Upper lobe of left lung (tissue), 6 donors: ENCODE results near the gene SHOC2. TPM values are rescaled to one million over a fixed set of nuclear protein-coding genes. Genes with fewer than 3 reads are reported as not detected.

Source experiments
- ATAC-seq, 2 donors: fragments of 200-7000 bp; cut with Tn5 transposase; one replicate each; pipeline ENCODE4 v1.9.1; 2022; ENCODE audit warnings: mild to moderate bottlenecking in 2 of 2, moderate library complexity in 2 of 2; ENCODE audit not compliant: low FRiP score in 2 of 2
- DNase-seq, 2 donors: peaks; one replicate each; pipeline ENCODE4 v3.0.0-alpha.2; 2019 to 2020
- H3K27ac ChIP-seq, 4 donors: fragments of 200-600 bp; sonication (generic); one replicate each; pipeline ENCODE4 v1.5.1; 2016 to 2019
- H3K27me3 ChIP-seq, 4 donors: fragments of 200-600 bp; sonication (generic); one replicate each; pipeline ENCODE4 v1.5.1; 2017 to 2019
- H3K36me3 ChIP-seq, 4 donors: fragments of 200-600 bp; sonication (generic); one replicate each; pipeline ENCODE4 v1.5.1; 2016 to 2019
- H3K4me1 ChIP-seq, 4 donors: fragments of 200-600 bp; sonication (generic); one replicate each; pipeline ENCODE4 v1.5.1; 2018 to 2019
- H3K4me3 ChIP-seq, 4 donors: fragments of 200-600 bp; sonication (generic); one replicate each; pipeline ENCODE4 v1.5.1; 2017 to 2019; ENCODE audit warnings: mild to moderate bottlenecking in 2 of 4, moderate library complexity in 1 of 4
- H3K9me3 ChIP-seq, 4 donors: fragments of 200-600 bp; sonication (generic); one replicate each; pipeline ENCODE4 v1.5.1; 2018 to 2019
- CTCF ChIP-seq, 6 experiments: fragments of 450-650 bp in 4 of 6; fragments of 200-600 bp in 2 of 6; sonication (generic) in 2 of 6; IDR thresholded peaks; one replicate each; pipeline ENCODE4 v1.5.1; 2016 to 2019; ENCODE audit warnings: antibody characterized with exemption in 6 of 6
- EP300 ChIP-seq, 4 donors: sonication (generic); formaldehyde crosslinking; IDR thresholded peaks; one replicate each; pipeline ENCODE4 v1.5.1; 2017; ENCODE audit warnings: antibody characterized with exemption in 4 of 4, control low read depth in 2 of 4
- POLR2A ChIP-seq, 4 donors: fragments of 450-650 bp; IDR thresholded peaks; one replicate each; pipeline ENCODE4 v1.5.1; 2016 to 2017; ENCODE audit warnings: antibody characterized with exemption in 4 of 4, mild to moderate bottlenecking in 2 of 4
- POLR2AphosphoS5 ChIP-seq, 2 donors: sonication (generic); formaldehyde crosslinking; IDR thresholded peaks; one replicate each; pipeline ENCODE4 v1.5.1; 2017; ENCODE audit warnings: antibody characterized with exemption in 2 of 2
- WGBS, 2 donors: methylation state at CpG; one replicate each; pipeline ENCODE4 v1.1.5; 2017 to 2018; 5-methylcytosine and 5-hydroxymethylcytosine counted together
- total RNA-seq, 6 donors: library from RNA; depleted of rRNA in 4 of 6; stranded (reverse); fragments of >200 nt in 4 of 6; gene quantifications; one replicate each; pipeline versions ENCODE4 v1.1.0 to v1.2.1, GENCODE V29; 2016 to 2021
- donor health status: DM: no; HTN: no; CAD: no; lungs with moderate emphysema.
- donor health status: DM: no; HTN: yes; CAD: no; lungs with severe emphysema.

Gene SHOC2
- total RNA-seq, 6 donors from 2014 or later = 24.2 to 117 (median 41.6) TPM

DNA sequence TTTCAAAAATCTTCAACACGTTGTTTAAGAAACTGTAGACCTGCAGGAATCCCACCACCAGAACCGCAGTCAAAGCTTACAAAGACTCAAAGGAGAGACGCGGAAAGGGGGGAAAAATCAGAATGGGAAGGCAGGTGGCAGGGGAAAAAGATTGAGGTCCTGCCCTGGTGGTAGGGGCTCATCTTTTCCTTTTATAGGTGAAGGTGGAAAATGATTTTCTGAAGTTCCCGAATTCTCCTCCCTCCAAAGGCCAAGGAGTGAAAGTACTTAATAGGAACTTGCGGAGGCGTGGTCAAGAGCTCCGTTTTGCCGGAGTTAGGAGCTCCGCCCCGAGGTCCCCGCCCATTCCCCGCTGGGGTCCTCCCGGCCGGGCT is 1.1 kb upstream of the SHOC2 start:
- ATAC-seq (no peak), DNase-seq (peak in 1 of 2 donors; percentile 98)
- TF ChIP-seq POLR2A (IDR thresholded peaks at IDR 0.05) (no peak), CTCF (IDR thresholded peaks at IDR 0.05) (peak in 1 of 6 experiments; percentile 20)
- Histone ChIP-seq H3K9me3 (no peaks in the 10 kb centered on the region), H3K4me1 (peaks cover 15 to 31% (median 21%) of the 10 kb centered on the region in 4 donors), H3K4me3 (peak overlapping the region; percentile 11 to 96 (median 82)), H3K36me3 (no peaks in the 10 kb centered on the region), H3K27me3 (no peaks in the 10 kb centered on the region), H3K27ac (peak overlapping the region; percentile 98 to 99 (median 99))
- WGBS, 2 donors = 0 to 1% methylated on average over 14 to 15 of the region's 15 CpGs

- H3K9me3 ChIP-seq = no peaks in the 10 kb centered on the region
- 0 to 1% methylated on average over 17 to 40 of the region's 40 CpGs for WGBS, 2 donors
- H3K4me3 ChIP-seq = peak within 1 kb of the TSS; percentile 69 to 96 (median 82)
- peak within 1 kb of the TSS; percentile 98 to 99 (median 99) for H3K27ac ChIP-seq
- H3K4me1 ChIP-seq = peaks cover 18 to 31% (median 23%) of the 10 kb centered on the region in 4 donors
- DNase-seq (peak in 1 of 2 donors; percentile 98), ATAC-seq (peak; percentile 97 to 100)
- H3K36me3 ChIP-seq = no peaks in the 10 kb centered on the region
- no peaks in the 10 kb centered on the region for H3K27me3 ChIP-seq
- peak in 1 of 6 experiments; percentile 28 for TF ChIP-seq CTCF (IDR thresholded peaks at IDR 0.05)
- TF ChIP-seq EP300 (IDR thresholded peaks at IDR 0.05) = peak in 1 of 4 donors; percentile 58
- peak; percentile 75 to 78 for TF ChIP-seq POLR2AphosphoS5 (IDR thresholded peaks at IDR 0.05)
- peak in 3 of 4 donors; percentile 59 to 95 (median 84) for TF ChIP-seq POLR2A (IDR thresholded peaks at IDR 0.05)
These were observed 608 bp upstream of the SHOC2 start, which contains the start of gene BBIP1 for GRCh38 chr10:110918643-110919348. Gene BBIP1, minus strand, starts transcription at chr10:110919180. Its CDS starts 1,023 bp downstream, at chr10:110918157.

GRCh38 chr10:110919971-110920881 is 822 bp downstream of the SHOC2 start:
- DNase-seq (peak in 1 of 2 donors; percentile 52), ATAC-seq (no peak)
- no peaks in the 10 kb centered on the region for H3K9me3 ChIP-seq
- 0 to 1% methylated on average over 8 to 28 of the region's 44 CpGs for whole genome bisulfite sequencing, 2 donors
- peaks cover 18 to 35% (median 27%) of the 10 kb centered on the region in 4 donors for H3K4me1 ChIP-seq
- TF ChIP-seq CTCF (IDR thresholded peaks at IDR 0.05) (no peak), POLR2A (IDR thresholded peaks at IDR 0.05) (no peak), POLR2AphosphoS5 (IDR thresholded peaks at IDR 0.05) (no peak)
- H3K27ac ChIP-seq = peak overlapping the region; percentile 95 to 99 (median 98)
- peak overlapping the region; percentile 69 to 96 (median 82) for H3K4me3 ChIP-seq
- no peaks in the 10 kb centered on the region for H3K36me3 ChIP-seq
- H3K27me3 ChIP-seq = no peaks in the 10 kb centered on the region

- TF ChIP-seq POLR2AphosphoS5 (IDR thresholded peaks at IDR 0.05) (no peak), POLR2A (IDR thresholded peaks at IDR 0.05) (no peak), EP300 (IDR thresholded peaks at IDR 0.05) (no peak), CTCF (IDR thresholded peaks at IDR 0.05) (no peak)
- H3K36me3 ChIP-seq = no peaks in the 10 kb centered on the region
- no peaks in the 10 kb centered on the region for H3K27me3 ChIP-seq
- no peak overlapping the region for H3K27ac ChIP-seq
- 33 to 49% methylated on average over 2 of the region's 2 CpGs for WGBS, 2 donors
- H3K4me3 ChIP-seq = no peak overlapping the region
- H3K9me3 ChIP-seq = no peaks in the 10 kb centered on the region
- DNase-seq (no peak), ATAC-seq (no peak)
- peaks cover 11 to 40% (median 22%) of the 10 kb centered on the region in 4 donors for H3K4me1 ChIP-seq
These were observed 4.6 kb downstream of the SHOC2 start for GRCh38 chr10:110923856-110924493.
